ENCODE results near the gene QPCTL.
"Not testable (repeated sequence)": the region's sequence is repeated elsewhere in the genome, so short reads cannot be mapped to it uniquely, and the experiment has no call there.

QPCTL gene

GRCh38 chr19:45712699-45713067 is 20.2 kb downstream of the QPCTL start:
- no peak overlapping the region for H3K4me3 ChIP-seq (ENCODE audit: low read length)
- DNase-seq (ENCODE audit: low read depth): no peak
- TF ChIP-seq CTCF (conservative IDR thresholded peaks at IDR 0.05; ENCODE audit: low read length): no peak

GRCh38 chr19:45713141-45713540 is 20.7 kb downstream of the QPCTL start:
- H3K4me3 ChIP-seq (ENCODE audit: low read length): no peak overlapping the region
- TF ChIP-seq CTCF (conservative IDR thresholded peaks at IDR 0.05; ENCODE audit: low read length): no peak
- DNase-seq (ENCODE audit: low read depth): no peak

GRCh38 chr19:45715139-45715538 is 22.7 kb downstream of the QPCTL start:
- no peak for TF ChIP-seq CTCF (conservative IDR thresholded peaks at IDR 0.05; ENCODE audit: low read length)
- DNase-seq (ENCODE audit: low read depth): no peak
- no peak overlapping the region for H3K4me3 ChIP-seq (ENCODE audit: low read length)

GRCh38 chr19:45716359-45717130 is 24.1 kb downstream of the QPCTL start:
- TF ChIP-seq CTCF (conservative IDR thresholded peaks at IDR 0.05; ENCODE audit: low read length): no peak
- H3K4me3 ChIP-seq (ENCODE audit: low read length): peak overlapping the region; percentile 89
- DNase-seq (ENCODE audit: low read depth): peak; percentile 31

- DNase-seq (ENCODE audit: low read depth): peak; percentile 99
- peak overlapping the region; percentile 89 for H3K4me3 ChIP-seq (ENCODE audit: low read length)
- peak; percentile 13 for TF ChIP-seq CTCF (conservative IDR thresholded peaks at IDR 0.05; ENCODE audit: low read length)
Observed at GRCh38 chr19:45717131-45717982, 24.9 kb downstream of the QPCTL start.

- no peak for TF ChIP-seq CTCF (conservative IDR thresholded peaks at IDR 0.05; ENCODE audit: low read length)
- H3K4me3 ChIP-seq (ENCODE audit: low read length): peak overlapping the region; percentile 58
- no peak for DNase-seq (ENCODE audit: low read depth)
Observed at GRCh38 chr19:45717983-45718650, 25.7 kb downstream of the QPCTL start.

GRCh38 chr19:45720065-45720464 is 27.6 kb downstream of the QPCTL start:
- not testable (repeated sequence) for DNase-seq (ENCODE audit: low read depth); H3K4me3 ChIP-seq (ENCODE audit: low read length)

- not testable (repeated sequence) for H3K4me3 ChIP-seq (ENCODE audit: low read length); DNase-seq (ENCODE audit: low read depth)
Observed at GRCh38 chr19:45728683-45729082, 36.2 kb downstream of the QPCTL start.

Data from AG10803 (cell line).